Tibial artery (tissue), 4 donors: ENCODE measurements around the gene FKBP6.
"Not testable (repeated sequence)": the region's sequence is repeated elsewhere in the genome, so short reads cannot be mapped to it uniquely, and the experiment has no call there.

Experiments
- DNase-seq, 2 donors: peaks; one replicate each; pipeline ENCODE4 v3.0.0-alpha.2; 2019
- H3K27ac ChIP-seq, 2 donors: fragments of 200-600 bp; sonication (generic) in 1 of 2; 1 replicate in 1 of 2; 2 replicates in 1 of 2; pipeline ENCODE4 v1.5.1; 2018 to 2019; ENCODE audit warnings: mild to moderate bottlenecking in 1 of 2
- H3K27me3 ChIP-seq, 2 donors: fragments of 200-600 bp; sonication (generic) in 1 of 2; one replicate each; pipeline versions ENCODE4 v1.5.1 to v1.6.0; 2016 to 2019
- H3K36me3 ChIP-seq, 3 donors: fragments of 200-600 bp; sonication (generic) in 2 of 3; one replicate each; pipeline ENCODE4 v1.5.1; 2016 to 2019; ENCODE audit warnings: mild to moderate bottlenecking in 2 of 3
- H3K4me1 ChIP-seq, 4 donors: fragments of 200-600 bp; sonication (generic) in 2 of 4; 1 replicate in 3 of 4; 2 replicates in 1 of 4; pipeline ENCODE4 v1.5.1; 2016 to 2019
- H3K4me3 ChIP-seq, 2 donors: fragments of 200-600 bp; sonication (generic) in 1 of 2; 1 replicate in 1 of 2; 2 replicates in 1 of 2; pipeline ENCODE4 v1.5.1; 2018 to 2019; ENCODE audit warnings: mild to moderate bottlenecking in 2 of 2
- H3K9me3 ChIP-seq, 3 donors: fragments of 200-600 bp; sonication (generic) in 1 of 3; one replicate each; pipeline ENCODE4 v1.5.1; 2016 to 2019
- intact Hi-C: fragments of 100-400 bp; cut with DNase I; formaldehyde crosslinking; loops from one replicate; pipeline ENCODE4 v1.15.0; 2023; ENCODE audit warnings: low total_unique reads
- TF ChIP-seq, protein P1 (sequence below), 2 experiments: fragments of 200-600 bp in 1 of 2; fragments of 450-650 bp in 1 of 2; IDR thresholded peaks; one replicate each; pipeline ENCODE4 v1.5.1; 2017 to 2019; ENCODE audit warnings: antibody characterized with exemption in 2 of 2, mild to moderate bottlenecking in 1 of 2, moderate library complexity in 1 of 2

Gene FKBP6

DNA sequence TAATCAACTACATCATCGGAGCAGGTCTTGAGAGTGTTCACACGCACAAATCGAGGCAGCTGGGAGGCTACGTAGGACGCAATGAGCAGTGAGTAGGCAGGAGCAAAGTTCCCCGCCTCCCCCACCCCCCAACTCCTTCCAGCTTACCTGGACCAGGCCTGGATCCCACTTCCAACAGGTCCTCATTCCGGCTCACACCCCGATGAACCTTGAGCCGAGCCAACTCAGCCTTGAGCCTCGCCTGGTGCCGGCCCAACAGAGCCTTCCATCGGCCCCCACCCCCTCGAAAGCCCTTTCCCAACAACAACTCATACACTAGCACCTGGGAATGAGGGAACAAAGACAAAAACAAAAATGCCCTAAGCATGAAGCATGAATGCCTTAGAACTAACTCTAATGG is 20.5 kb upstream of the FKBP6 start:
- peaks cover 23 to 49% (median 23%) of the 10 kb centered on the region in 3 donors for H3K36me3 ChIP-seq
- peak overlapping the region in 1 of 2 donors; percentile 67 for H3K4me3 ChIP-seq
- peaks cover 0 to 17% (median 9%) of the 10 kb centered on the region in 4 donors for H3K4me1 ChIP-seq
- DNase-seq: peak in 1 of 2 donors; percentile 37
- H3K9me3 ChIP-seq: no peaks in the 10 kb centered on the region
- TF ChIP-seq, protein P1, sequence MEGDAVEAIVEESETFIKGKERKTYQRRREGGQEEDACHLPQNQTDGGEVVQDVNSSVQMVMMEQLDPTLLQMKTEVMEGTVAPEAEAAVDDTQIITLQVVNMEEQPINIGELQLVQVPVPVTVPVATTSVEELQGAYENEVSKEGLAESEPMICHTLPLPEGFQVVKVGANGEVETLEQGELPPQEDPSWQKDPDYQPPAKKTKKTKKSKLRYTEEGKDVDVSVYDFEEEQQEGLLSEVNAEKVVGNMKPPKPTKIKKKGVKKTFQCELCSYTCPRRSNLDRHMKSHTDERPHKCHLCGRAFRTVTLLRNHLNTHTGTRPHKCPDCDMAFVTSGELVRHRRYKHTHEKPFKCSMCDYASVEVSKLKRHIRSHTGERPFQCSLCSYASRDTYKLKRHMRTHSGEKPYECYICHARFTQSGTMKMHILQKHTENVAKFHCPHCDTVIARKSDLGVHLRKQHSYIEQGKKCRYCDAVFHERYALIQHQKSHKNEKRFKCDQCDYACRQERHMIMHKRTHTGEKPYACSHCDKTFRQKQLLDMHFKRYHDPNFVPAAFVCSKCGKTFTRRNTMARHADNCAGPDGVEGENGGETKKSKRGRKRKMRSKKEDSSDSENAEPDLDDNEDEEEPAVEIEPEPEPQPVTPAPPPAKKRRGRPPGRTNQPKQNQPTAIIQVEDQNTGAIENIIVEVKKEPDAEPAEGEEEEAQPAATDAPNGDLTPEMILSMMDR (IDR thresholded peaks at IDR 0.05): no peak
- no peaks in the 10 kb centered on the region for H3K27me3 ChIP-seq
- no peak overlapping the region for H3K27ac ChIP-seq
- intact Hi-C loops: no loop called here

DNA sequence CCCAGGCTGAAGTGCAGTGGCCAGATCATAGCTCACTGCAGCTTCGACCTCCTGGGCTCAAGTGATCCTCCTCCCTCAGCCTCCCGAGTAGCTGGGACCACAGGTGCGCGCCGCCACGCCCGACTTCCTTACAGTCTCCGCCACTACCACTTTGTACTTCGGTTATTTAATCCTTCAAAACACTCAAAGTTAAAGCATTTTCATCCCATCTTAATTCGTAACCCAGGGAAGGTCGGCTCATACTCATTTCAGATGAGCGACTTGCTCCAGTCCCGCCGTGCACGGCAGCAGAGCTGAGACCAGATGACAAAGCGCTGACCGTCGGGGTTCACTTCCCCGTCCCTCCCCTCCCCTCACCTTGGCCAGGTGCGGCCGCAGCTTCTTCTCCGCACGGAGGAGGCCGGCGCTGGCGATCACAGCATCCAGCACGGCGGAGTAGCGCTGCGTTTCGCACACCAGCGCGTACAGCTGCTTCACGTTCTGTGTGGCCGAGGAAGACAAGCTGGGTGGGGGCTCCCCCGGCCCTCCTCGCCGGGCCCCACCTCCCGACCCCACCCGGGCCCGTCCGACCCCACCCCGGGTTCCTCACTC is 19.8 kb upstream of the FKBP6 start:
- Histone ChIP-seq H3K27me3 (no peaks in the 10 kb centered on the region), H3K4me1 (peaks cover 0 to 17% (median 9%) of the 10 kb centered on the region in 4 donors), H3K9me3 (no peaks in the 10 kb centered on the region), H3K4me3 (peak overlapping the region; percentile 67 to 76), H3K27ac (peak overlapping the region; percentile 53 to 76), H3K36me3 (peaks cover 18 to 43% (median 19%) of the 10 kb centered on the region in 3 donors)
- TF ChIP-seq, protein P1 (IDR thresholded peaks at IDR 0.05): no peak
- intact Hi-C loops: no loop called here
- peak in 1 of 2 donors; percentile 51 for DNase-seq

DNA sequence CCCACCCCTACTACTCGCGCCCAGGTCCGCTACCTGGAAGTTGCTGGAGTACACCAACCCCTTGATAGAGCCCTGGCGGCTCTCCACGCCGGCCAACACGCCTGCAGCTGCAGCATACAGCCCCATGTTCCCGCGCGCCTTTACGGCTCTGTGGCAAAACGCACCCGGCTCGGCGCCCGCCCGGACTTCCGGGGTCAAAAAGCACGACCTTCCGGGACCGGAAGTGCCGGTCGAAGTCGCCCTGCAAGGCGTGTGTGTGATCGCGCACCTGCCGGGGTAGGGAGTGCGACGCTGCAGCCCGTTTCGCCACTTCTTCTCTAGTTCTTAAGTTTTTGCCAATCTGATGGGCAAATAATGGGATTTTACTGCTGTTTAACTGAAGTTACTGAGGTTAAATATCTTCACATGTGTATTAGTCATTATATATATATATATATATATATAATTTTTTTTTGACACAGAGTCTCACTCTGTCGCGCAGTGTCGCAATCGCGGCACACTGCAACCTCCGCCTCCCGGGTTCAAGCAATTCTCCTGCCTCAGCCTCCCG is 19.2 kb upstream of the FKBP6 start, which contains the start of gene NSUN5:
Gene NSUN5, minus strand, starts transcription at position 162 of the 550 bp plus-strand sequence. Its CDS starts 36 bp downstream, at position 126.
- TF ChIP-seq, protein P1 (IDR thresholded peaks at IDR 0.05): no peak
- H3K9me3 ChIP-seq: no peaks in the 10 kb centered on the region
- DNase-seq: peak; percentile 82 to 90
- H3K27me3 ChIP-seq: no peaks in the 10 kb centered on the region
- peaks cover 0 to 17% (median 9%) of the 10 kb centered on the region in 4 donors for H3K4me1 ChIP-seq
- intact Hi-C loops: no loop called here
- H3K27ac ChIP-seq: peak within 1 kb of the TSS; percentile 53 to 76
- peaks cover 13 to 37% (median 14%) of the 10 kb centered on the region in 3 donors for H3K36me3 ChIP-seq
- peak within 1 kb of the TSS; percentile 67 to 76 for H3K4me3 ChIP-seq

DNA sequence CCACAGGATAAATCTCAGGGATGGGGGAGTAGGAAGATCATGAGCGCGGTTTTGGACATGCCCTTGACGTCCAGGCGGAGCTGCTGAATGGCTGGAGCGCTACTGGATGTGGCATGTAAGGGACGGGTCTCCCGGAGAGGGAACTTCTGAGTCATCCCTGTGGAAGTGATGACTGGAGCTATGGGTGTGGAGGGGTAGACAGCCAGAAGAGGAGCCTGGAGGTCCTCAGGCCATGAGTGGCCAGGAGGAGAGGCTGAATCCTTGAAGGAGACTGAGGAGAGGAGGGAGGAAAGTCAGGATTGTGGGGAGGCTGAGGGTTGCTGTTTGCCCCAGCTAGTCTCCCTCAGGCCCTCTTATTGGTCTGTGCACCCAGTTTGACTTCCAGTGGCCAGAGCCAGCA is 16.5 kb upstream of the FKBP6 start:
- H3K27me3 ChIP-seq, H3K9me3 ChIP-seq, intact Hi-C loops, H3K27ac ChIP-seq, H3K4me3 ChIP-seq: not testable (repeated sequence)
- Histone ChIP-seq H3K4me1 (peaks cover 0 to 17% (median 9%) of the 10 kb centered on the region in 4 donors), H3K36me3 (peaks cover 0 to 11% (median 0%) of the 10 kb centered on the region in 3 donors)
- DNase-seq: peak in 1 of 2 donors; percentile 17

DNA sequence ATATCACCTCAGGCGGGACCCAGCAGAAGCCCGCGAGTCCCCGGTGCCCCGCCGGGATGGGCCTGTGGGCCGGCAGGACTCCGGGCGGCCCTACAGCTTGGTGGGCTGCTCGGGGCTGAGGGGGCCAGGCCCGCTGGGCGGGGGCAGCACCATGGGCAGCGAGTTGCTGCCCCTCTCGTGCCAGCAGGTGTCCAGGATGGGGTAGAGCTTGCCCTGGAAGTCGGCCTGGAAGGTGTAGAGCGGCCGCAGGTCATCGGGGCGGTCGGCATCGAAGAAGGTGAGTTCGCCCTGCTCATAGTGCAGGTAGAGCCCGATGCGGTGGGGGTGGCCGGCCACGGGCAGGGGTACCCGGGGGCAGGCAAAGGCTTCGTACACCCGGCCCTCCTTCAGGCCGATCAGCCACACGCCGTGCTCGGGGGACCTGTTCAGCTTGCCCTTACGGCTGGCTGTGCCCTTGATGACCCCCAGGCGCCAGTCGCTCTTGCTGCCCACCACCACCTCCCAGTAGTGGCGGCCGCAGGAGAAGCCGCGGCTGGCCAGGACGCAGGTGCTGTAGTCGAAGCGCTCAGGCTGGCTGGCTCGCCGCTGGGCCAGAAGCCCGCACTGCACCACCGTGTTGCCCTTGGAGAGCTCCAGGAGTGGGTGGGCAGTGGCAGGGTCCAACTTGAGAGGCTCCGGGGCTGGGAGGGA is 15.0 kb upstream of the FKBP6 start:
- TF ChIP-seq, protein P1 (IDR thresholded peaks at IDR 0.05): no peak

DNA sequence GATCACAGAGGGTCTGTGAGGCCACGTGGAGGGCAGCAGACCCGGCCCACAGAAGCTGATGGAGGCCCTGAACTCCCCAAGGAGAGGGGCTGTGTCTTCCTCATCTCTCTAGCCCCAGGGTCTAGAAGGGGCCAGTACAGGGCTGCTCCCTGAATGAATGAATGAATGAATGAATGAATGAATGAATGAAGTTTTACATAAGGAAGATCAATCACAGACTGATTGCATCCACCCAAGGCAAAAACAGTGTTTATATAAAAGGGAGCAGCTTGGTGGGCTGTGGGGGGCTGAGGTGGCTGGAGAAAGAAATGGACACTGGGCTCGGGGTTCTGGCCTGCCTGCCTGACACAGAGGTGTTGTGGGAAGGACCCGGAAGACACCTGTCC is 14.4 kb upstream of the FKBP6 start:
- Histone ChIP-seq H3K9me3 (no peaks in the 10 kb centered on the region), H3K27me3 (no peaks in the 10 kb centered on the region), H3K4me1 (peaks cover 0 to 6% (median 3%) of the 10 kb centered on the region in 4 donors), H3K27ac (no peak overlapping the region), H3K4me3 (no peak overlapping the region), H3K36me3 (no peaks in the 10 kb centered on the region)
- no peak for DNase-seq
- TF ChIP-seq, protein P1 (IDR thresholded peaks at IDR 0.05): no peak
- intact Hi-C loops: no loop called here

More for the DNA sequence above, 15.0 kb upstream of the FKBP6 start:
- no peaks in the 10 kb centered on the region for H3K9me3 ChIP-seq
- H3K36me3 ChIP-seq: no peaks in the 10 kb centered on the region
- no peak overlapping the region for H3K27ac ChIP-seq
- peaks cover 0 to 10% (median 5%) of the 10 kb centered on the region in 4 donors for H3K4me1 ChIP-seq
- no peaks in the 10 kb centered on the region for H3K27me3 ChIP-seq
- intact Hi-C loops: no loop called here
- no peak overlapping the region for H3K4me3 ChIP-seq
- no peak for DNase-seq
